Stimulated activated CD4-positive, alpha-beta T cell treated with anti-CD3 and anti-CD28 coated beads, Interleukin-15, amount 100 ng/mL, for 24 hours (primary cell): ENCODE measurements around the gene TAOK1.

Source experiments
- DNase-seq: peaks from one replicate; pipeline ENCODE4 v3.0.0-alpha.2; 2020

The TAOK1 gene

DNA sequence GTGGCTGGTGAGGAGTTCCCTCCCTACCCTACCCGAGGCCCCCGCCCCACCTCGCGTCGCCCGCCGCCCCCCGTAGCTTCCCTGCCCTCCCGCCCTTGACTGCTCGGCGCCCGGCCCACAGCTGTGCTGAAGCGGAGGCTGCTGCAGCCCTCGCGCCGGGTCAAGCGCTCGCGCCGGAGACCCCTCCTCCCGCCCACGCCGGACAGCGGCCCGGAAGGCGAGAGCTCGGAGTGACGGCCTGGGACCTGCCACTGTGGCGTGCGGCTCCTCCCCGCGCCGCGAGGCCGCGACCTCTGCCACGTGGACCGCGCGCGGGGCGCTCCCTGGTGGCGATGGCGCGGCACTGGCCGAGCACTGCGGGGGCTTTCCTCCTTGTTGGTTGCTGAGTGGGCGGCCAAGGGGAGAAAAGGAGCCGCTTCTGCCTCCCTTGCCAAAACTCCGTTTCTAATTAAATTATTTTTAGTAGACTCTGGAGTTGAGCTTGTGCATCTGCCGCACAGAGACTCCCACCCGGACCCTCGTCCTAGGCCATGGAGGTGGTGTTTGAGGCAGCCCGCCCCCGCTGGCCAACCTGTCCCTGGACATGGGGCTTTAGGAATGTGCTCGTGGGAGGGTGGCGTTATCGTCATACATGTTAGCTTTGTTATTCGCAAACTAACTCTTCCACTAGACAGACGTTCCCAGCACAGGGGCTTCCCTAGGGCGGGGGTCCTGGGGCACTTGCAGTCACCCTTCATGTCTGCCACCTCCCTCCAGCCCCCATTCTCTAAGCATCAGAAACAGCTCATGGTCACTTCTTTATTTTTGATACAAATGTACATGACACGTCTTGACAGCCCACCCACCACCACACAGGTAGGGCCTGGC lies 182.8 kb downstream of the TAOK1 start:
- peak; percentile 75 for DNase-seq

DNA sequence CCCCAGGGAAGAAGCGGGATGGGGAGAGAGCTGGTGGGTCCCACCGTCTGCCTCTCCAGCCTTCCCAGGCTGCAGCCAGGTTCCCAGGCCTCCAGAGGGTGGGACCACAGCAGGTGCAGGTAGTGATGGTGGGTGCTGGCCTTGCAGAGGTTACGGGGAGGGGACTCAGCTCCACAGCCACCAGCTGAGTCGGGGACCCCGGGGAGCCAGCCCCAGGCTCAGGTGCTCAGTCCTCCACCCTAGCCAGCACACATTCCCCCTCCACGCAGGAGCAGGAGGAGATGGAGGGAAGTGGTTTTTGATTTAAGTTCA lies 183.4 kb downstream of the TAOK1 start:
- DNase-seq = no peak

DNA sequence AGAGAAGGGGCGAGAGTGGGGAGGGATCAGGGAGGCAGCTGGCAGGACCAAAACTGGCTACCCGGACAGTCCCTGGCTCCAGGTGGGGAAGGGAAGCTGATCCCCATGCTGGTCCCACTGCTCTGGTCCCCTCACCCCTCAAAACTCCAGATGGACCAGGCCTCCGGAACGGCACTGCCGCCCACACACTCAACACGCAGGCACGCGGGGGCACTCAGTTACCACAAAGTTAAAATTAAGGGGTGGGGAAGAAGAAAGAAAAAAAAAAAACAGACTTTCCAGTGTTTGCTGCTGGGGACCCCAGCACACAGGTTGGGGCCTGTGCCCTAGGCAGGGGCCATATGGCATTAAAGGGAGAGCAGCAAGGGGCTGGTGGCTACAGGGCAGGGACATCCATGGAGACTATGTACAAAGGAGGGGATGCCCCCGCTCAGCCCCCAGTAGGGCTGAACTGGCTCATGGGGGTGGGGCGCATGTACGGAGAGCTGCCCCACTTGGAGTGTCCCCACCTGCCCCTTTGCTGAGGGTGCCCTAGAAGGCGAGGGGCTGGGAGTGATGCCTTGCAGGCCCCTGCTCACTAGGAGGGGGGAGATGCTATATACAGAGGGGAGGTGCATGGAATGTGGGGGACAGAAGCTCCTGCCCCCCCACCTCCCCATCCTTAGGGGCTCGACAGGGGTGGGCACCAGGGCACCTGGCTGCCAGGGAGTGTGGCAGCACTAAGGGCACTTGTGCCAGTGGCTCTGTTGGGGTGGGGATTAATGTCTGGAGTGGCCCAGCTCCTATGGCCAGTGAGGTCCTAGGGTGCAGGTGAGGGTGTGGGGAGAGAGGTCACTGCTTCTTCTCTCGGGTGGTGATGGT lies 183.9 kb downstream of the TAOK1 start:
- no peak for DNase-seq

DNA sequence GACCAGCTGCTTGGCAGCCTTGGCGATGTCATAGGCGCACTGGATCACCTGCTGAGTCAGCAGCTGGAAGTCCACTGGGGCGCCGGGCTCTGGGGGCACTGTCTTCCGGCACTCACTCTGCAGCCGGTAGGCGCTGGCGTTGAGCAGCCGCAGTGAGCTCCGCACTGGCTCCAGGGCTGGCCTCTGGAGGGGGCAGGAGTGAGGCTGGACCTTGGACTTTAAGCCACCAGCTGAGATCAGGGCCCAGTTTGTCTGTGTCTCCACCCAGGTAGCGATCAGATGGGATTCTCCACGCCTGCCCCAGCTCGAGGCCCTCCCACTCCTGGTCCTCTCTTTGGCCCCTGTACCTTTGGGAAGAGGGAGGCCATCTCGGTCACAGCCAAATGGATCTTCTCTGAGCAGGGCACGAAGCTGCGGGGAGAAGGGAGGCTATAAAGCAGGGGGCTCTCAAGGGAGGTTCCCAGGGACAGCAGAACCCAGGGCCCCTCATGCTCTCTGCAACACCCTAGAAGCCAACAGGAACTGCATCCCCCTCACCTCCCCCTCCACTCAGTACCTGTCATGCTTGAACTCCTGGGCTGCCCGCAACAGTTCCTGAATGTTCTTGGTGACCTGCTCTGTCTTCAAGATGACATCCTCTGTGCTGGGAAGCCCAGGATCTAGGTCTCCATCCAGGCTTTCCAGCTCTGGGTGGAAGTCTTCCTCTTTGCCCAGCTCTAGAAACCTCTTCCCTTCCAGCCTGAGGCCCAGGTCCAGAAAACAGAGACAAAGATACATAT lies 184.8 kb downstream of the TAOK1 start:
- DNase-seq = no peak

GRCh38 chr17:29575511-29576213 lies 185.5 kb downstream of the TAOK1 start:
- DNase-seq = no peak

GRCh38 chr17:29576214-29577000 lies 186.2 kb downstream of the TAOK1 start:
- DNase-seq = no peak

DNA sequence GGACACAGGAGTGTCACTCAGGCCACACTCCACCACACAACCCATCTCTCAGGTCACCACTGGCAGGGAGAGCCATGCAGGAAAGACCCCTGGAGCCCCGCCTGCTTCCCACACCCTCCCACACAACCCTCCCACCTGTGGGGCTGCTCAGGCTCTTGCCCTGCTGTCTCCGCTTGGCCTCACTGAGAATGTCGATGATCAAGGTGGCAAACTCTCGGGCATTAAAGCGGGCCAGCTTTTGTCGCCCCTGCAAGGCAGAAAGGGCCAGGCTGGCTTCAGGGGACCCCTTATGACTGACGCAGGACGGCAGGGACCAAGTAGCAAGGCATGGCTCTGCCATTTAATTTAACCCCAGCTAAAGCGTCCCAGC lies 186.8 kb downstream of the TAOK1 start:
- DNase-seq = no peak

DNA sequence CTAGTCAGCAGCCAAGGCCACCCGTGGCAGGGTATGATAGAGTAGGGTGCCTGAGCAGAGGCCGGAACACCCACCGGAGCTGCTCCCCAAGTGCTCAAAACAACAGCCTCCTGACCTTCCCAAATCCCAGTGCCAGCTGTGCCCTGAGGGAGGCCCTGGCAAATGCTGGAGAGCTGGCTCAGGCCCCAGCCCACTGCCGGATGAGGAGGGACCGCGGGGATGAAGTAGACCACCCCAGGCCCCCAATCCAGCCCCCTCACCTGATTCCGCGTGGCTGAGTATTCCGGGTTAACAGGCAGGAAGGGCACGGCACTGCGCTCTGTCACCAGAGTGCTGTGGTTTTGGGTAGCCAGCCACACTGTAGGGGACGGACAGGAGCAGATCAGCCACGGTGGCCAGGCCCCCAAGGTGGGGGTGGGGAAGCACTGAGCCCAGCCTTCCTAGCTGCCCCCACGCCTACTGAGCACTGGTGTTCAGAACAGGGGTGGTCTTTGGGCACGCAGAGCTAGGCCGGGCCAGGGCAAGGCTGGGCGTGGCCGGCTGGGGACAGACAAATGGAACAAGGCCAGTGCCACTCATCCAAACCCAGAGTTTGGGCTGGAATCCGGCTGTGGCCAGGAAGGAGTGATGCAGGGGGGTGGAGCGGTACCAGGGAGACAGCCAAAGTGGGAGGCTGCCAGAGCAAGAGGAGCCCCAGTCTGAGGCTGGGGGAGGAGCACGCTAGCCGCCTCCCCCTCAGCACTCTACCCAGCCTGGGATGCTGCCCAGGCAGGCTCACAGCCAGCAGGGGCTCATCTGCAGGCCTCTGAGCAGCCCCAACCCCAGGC lies 187.4 kb downstream of the TAOK1 start:
- no peak for DNase-seq

GRCh38 chr17:29578626-29579485 lies 188.7 kb downstream of the TAOK1 start:
- no peak for DNase-seq

DNA sequence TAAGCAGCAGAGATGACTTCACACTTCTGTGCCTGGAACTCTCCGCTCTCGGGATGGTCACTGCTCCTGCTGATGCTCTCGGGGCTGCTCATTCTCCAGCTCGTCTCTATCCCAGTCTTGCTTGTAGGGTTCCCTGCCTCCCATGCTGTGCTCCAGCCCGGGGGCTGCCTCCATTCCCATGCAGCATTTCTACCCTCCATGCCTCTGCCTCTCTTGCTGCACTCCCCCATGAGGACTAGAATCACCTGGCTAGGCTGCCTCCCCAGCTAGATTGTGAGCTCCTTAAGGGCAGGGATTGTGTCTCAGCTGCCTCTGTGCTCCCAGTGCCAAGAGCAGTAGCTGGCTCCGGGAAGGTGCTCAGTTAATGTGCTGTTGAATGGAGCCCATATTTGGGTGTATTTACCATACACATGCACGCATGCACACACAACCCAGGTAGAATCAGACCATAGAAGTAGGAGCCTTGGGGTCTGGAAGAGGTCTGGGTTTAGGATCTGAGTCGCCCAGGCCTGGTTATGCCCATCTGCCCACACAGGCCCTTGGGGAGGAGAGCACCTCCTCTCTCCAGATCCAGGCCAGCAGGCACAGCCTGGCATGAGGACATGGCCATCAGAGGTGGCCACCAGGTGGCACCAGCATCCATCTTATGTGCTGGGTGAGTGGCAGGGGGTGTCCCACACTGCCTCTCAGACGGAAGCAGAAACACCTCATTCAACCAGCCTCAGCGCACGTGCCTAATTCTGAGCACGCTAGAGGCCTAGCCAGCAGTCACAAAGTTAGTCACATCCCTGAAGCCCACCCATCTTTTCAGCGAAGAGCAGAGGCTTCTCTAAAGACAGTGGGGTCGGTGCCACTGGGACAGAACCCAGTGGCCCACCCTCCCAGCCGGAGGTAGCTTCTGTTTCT lies 190.0 kb downstream of the TAOK1 start:
- peak; percentile 93 for DNase-seq

- DNase-seq = no peak
Measured at GRCh38 chr17:29581583-29582253, 191.6 kb downstream of the TAOK1 start.

DNA sequence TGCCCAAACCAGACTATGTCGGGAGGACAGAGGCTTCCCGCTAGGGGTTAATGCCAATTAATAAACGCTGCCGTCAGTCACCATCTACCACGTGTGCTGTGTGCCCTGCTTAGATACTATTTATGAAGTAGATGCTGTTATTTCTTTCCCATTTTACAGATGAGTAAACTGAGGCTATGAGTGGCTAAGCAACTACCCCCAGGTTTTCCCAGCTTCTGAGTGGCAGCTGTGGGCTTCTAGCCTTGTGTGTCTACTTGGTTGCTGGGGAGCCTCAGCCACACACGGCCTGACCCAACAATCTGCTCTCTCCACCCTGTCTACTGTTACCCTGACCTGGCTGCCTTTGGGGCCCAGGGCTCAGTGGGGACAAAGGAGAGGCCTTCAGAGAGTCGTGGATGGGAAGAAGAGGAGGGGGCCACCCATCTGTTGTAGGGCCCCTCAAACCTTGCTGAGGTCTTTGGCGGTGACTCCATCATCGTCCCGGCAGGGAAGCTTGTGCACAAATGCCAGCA lies 192.1 kb downstream of the TAOK1 start:
- no peak for DNase-seq

- DNase-seq = no peak
Measured at GRCh38 chr17:29582772-29583171, 192.6 kb downstream of the TAOK1 start.

DNA sequence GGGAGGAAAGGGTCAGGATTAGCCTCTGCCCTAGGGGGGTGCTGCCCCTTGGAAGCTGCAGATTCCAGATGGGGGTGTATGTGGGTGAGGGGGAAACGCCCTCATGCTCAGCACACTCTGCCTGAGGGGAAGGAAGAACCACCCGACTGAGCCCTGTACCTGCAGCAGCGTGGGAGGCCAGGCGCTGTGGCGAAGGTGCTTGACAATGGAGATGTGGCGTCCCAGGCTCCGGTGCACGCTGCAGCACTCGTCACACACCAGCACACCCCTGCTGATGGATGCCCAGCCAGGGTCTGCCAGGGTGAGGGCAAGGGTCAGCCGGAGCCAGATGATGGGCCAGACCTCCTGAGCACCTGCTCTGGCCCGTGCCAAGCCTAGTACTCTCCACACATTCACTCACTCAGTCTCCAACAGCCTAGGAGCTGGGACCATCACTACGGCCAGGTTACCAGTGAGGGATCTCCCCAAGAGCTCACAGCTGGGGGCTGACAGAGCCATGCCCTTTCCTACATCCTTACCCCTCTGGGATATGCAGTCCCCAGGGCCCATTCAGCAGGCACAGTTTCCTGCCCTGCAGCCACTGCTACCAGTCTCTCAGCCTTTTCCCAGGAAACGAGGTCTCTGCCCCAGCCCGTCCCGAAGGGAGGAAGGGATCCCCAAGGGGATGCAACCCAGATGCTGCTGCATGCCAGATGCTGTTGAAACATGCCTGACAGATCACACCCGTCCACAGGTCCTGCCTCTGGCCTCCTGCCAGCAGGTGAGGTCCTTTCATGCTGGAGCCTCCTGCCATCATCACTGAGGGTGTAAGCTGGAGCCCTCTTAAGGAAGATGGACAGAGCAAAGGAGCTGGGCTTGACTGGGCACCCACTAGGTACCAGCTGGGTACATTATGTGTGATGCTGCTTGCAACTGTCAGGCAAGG lies 193.4 kb downstream of the TAOK1 start:
- DNase-seq = no peak

DNA sequence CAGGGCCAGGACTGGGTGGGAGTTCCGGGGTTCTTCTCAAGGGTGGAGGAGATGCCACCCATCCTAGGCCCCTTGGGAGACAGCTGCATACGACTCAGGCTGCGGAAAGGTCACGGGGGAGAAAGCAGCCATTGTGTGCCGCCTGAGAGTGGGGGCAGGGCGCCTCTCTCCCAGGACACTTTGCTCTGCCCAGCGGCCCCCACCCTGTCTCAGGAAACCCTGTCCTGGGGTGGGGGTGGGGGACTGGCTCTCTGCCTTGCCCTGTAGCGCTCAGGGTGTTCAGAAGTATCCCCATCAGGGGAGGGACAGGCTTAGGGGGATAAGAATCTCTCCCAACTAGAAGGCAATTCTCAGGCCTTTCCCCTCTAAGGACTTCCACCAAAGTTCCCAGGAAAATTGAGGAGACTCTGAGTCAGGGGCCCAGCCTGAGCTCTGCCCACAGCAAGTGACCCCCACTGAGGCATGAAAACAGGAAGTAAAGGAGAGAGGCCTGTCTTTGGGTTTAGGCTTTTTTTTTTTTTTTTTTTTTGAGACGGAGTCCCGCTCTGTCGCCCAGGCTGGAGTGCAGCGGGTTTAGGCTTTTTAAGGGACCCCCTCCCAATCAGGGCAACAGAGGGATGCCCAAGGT lies 194.4 kb downstream of the TAOK1 start:
- DNase-seq = no peak

DNA sequence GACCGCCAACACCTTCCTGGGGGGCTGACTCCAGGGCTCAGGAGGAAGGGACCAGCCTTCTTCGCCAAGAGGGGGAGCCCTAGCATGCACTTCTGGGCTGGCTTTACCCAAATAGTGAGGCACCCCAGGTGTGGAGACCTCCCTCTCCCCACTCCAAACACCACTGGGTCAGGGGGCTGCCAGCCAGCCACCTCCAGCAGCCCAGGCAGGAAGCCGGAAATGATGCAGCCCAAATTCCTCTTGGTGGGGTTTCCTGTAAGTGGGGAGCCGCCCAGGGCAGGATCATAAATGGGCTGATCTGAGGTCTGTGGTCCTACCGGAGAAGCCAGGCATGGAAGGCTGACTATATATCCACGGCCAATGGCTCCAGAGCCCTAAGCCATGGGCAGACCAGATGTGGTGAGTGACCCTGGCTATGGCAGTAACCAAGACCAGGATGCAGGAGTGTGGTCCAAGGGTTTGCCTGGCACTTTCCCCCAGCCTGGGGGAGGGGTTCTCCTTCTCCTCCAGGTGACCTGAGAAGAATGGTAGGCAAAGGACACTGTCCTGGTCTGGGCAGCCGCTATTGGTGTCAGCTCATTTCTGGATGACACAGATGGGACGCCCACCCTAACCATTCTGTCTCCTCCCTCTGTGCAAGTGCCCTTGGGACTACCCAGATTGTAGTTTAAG lies 195.1 kb downstream of the TAOK1 start:
- no peak for DNase-seq
